Activated B cell treated with CpG ODN at 0.5 μM for 24 hours (primary cell): ENCODE data around the gene GRM3. TPM values are rescaled to one million over a fixed set of nuclear protein-coding genes. Genes with fewer than 3 reads are reported as not detected.

Experiments
- ATAC-seq: fragments of 200-7000 bp; cut with Tn5 transposase; one replicate; pipeline ENCODE4 v1.10.0; 2021; ENCODE audit warnings: low read depth, mild to moderate bottlenecking, moderate library complexity
- CTCF ChIA-PET: fragments of 350-600 bp; sonication (Branson Sonifier 250); formaldehyde crosslinking; loops from one replicate; lab custom pipeline; 2021; ENCODE audit warnings: antibody characterized with exemption; lab: Charles Lee
- POLR2A ChIA-PET: fragments of 350-600 bp; sonication (Branson Sonifier 250); formaldehyde crosslinking; loops from one replicate; lab custom pipeline; 2021; ENCODE audit warnings: antibody characterized with exemption; lab: Charles Lee
- DNase-seq: peaks from one replicate; pipeline ENCODE4 v3.0.0; 2022
- H3K27ac Mint-ChIP-seq: one replicate; pipeline ENCODE4 v1.8.0; 2020; ENCODE audit warnings: mixed read lengths
- H3K27me3 Mint-ChIP-seq: one replicate; pipeline ENCODE4 v1.8.0; 2021; ENCODE audit warnings: mixed read lengths
- H3K36me3 Mint-ChIP-seq: one replicate; pipeline ENCODE4 v1.8.0; 2021; ENCODE audit warnings: low read depth, mixed read lengths
- H3K4me1 Mint-ChIP-seq: one replicate; pipeline ENCODE4 v1.8.0; 2021; ENCODE audit warnings: mixed read lengths
- H3K4me3 Mint-ChIP-seq: one replicate; pipeline ENCODE4 v1.8.0; 2020; ENCODE audit warnings: mild to moderate bottlenecking, mixed read lengths
- H3K9me3 Mint-ChIP-seq: one replicate; pipeline ENCODE4 v1.8.0; 2020; ENCODE audit warnings: mixed read lengths
- CTCF ChIP-seq: fragments of 200-600 bp; IDR thresholded peaks from one replicate; pipeline ENCODE4 v1.8.0; 2022; ENCODE audit warnings: antibody characterized with exemption, mild to moderate bottlenecking
- intact Hi-C: fragments of 100-400 bp; cut with micrococcal nuclease; formaldehyde crosslinking; loops from one replicate; pipeline ENCODE4 v1.15.1; 2024
- total RNA-seq: library from RNA; stranded (reverse); gene quantifications from 2 replicates; pipeline ENCODE4 v1.2.3, GENCODE V29; 2022

The GRM3 gene
- total RNA-seq, 1 donor from 2014 or later = not detected

GRCh38 chr7:86665669-86666068 lies 22.0 kb downstream of the GRM3 start:
- no peak for ATAC-seq
- no peak overlapping the region for H3K27ac Mint-ChIP-seq
- no peaks in the 10 kb centered on the region for H3K36me3 Mint-ChIP-seq
- no peak overlapping the region for H3K4me3 Mint-ChIP-seq
- no peaks in the 10 kb centered on the region for H3K9me3 Mint-ChIP-seq
- DNase-seq = no peak
- ChIA-PET CTCF (no interaction called here), POLR2A (no interaction called here)
- intact Hi-C loops = no loop called here
- no peaks in the 10 kb centered on the region for H3K27me3 Mint-ChIP-seq
- no peaks in the 10 kb centered on the region for H3K4me1 Mint-ChIP-seq
- TF ChIP-seq CTCF = no peak

GRCh38 chr7:86667732-86668131 lies 24.0 kb downstream of the GRM3 start:
- no peak for ATAC-seq
- Mint-ChIP-seq H3K27me3 (no peaks in the 10 kb centered on the region), H3K27ac (no peak overlapping the region), H3K9me3 (no peaks in the 10 kb centered on the region), H3K4me1 (no peaks in the 10 kb centered on the region), H3K4me3 (no peak overlapping the region), H3K36me3 (no peaks in the 10 kb centered on the region)
- POLR2A ChIA-PET = no interaction called here
- CTCF ChIA-PET = no interaction called here
- TF ChIP-seq CTCF = no peak
- DNase-seq = no peak
- intact Hi-C loops = no loop called here

GRCh38 chr7:86668315-86668714 lies 24.6 kb downstream of the GRM3 start:
- Mint-ChIP-seq H3K4me1 (no peaks in the 10 kb centered on the region), H3K36me3 (no peaks in the 10 kb centered on the region), H3K27ac (no peak overlapping the region), H3K9me3 (no peaks in the 10 kb centered on the region), H3K4me3 (no peak overlapping the region), H3K27me3 (no peaks in the 10 kb centered on the region)
- ChIA-PET POLR2A (no interaction called here), CTCF (no interaction called here)
- ATAC-seq (no peak), DNase-seq (no peak)
- TF ChIP-seq CTCF = no peak
- intact Hi-C loops = no loop called here

- ChIA-PET POLR2A (no interaction called here), CTCF (no interaction called here)
- Mint-ChIP-seq H3K4me1 (no peaks in the 10 kb centered on the region), H3K9me3 (no peaks in the 10 kb centered on the region), H3K27ac (no peak overlapping the region), H3K27me3 (no peaks in the 10 kb centered on the region), H3K36me3 (no peaks in the 10 kb centered on the region), H3K4me3 (no peak overlapping the region)
- no peak for DNase-seq
- intact Hi-C loops = no loop called here
- no peak for ATAC-seq
- TF ChIP-seq CTCF = no peak
These were observed 44.1 kb downstream of the GRM3 start for GRCh38 chr7:86687831-86688230.

- no peak for TF ChIP-seq CTCF
- no peaks in the 10 kb centered on the region for H3K4me1 Mint-ChIP-seq
- DNase-seq (no peak), ATAC-seq (no peak)
- H3K9me3 Mint-ChIP-seq = no peaks in the 10 kb centered on the region
- no peaks in the 10 kb centered on the region for H3K27me3 Mint-ChIP-seq
- POLR2A ChIA-PET = no interaction called here
- no peak overlapping the region for H3K27ac Mint-ChIP-seq
- CTCF ChIA-PET = no interaction called here
- intact Hi-C loops = no loop called here
- no peak overlapping the region for H3K4me3 Mint-ChIP-seq
- no peaks in the 10 kb centered on the region for H3K36me3 Mint-ChIP-seq
These were observed 45.7 kb downstream of the GRM3 start for GRCh38 chr7:86689363-86689762.
